B cell (primary cell): Measurements from ENCODE around the gene GRIK2.

Experiments used
- CTCF ChIP-seq: fragments of 200-600 bp; IDR thresholded peaks from one replicate; pipeline ENCODE4 v1.8.0; 2022; ENCODE audit warnings: antibody characterized with exemption, mild to moderate bottlenecking
- EZH2 ChIP-seq: IDR thresholded peaks from 2 replicates; pipeline ENCODE4 v1.6.1; 2012; ENCODE audit warnings: borderline replicate concordance, low read depth, mild to moderate bottlenecking, moderate library complexity, low read length; ENCODE audit not compliant: insufficient read depth, poor library complexity, severe bottlenecking

- no peak for TF ChIP-seq CTCF
- no peak for TF ChIP-seq EZH2
Observed at GRCh38 chr6:101539510-101540245, 146.2 kb downstream of the GRIK2 start.
